Stimulated activated CD8-positive, alpha-beta memory T cell treated with anti-CD3 and anti-CD28 coated beads, Interleukin-2, amount 100 ng/mL, for 48 hours (primary cell): ENCODE results near the gene CCHCR1.

ENCODE experiments used
- DNase-seq, 2 donors: peaks; one replicate each; pipeline ENCODE4 v3.0.0-alpha.2; 2020; ENCODE audit warnings: low read depth in 2 of 2

CCHCR1 gene

DNA sequence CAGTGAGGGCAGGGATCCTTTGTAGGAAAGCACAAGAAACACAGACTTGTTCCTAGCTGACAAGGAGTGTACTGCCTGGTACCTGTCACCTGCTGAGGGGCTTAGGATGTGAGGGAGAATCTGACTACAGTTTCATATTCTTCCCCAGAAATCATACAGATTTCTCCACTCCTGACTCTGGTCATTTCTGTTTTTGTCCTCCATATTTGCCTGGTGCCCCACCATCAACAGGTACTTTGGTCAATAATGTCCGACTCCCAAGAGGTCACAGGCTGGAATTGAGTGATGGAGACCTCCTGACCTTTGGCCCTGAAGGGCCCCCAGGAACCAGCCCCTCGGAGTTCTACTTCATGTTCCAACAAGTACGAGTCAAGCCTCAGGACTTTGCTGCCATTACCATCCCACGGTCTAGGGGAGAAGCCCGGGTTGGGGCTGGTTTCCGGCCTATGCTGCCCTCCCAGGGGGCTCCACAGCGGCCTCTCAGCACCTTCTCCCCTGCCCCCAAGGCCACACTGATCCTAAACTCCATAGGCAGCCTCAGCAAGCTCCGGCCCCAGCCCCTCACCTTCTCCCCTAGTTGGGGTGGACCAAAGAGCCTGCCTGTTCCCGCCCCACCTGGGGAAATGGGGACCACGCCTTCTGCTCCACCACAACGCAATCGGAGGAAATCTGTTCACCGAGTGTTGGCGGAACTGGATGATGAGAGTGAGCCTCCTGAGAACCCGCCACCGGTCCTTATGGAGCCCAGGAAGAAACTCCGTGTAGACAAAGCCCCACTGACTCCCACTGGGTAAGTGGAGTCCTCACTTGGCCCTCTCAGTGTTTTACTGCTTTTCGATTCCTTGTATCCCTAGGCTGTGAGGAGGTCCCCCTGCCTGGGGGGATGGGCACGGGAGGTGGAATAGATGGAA is 3.9 kb upstream of the CCHCR1 start:
- no peak for DNase-seq

GRCh38 chr6:31158863-31159855 is 1.6 kb upstream of the CCHCR1 start:
- peak in 1 of 2 donors; percentile 13 for DNase-seq

- DNase-seq: peak; percentile 96 to 99
Measured at GRCh38 chr6:31158140-31158862, 699 bp upstream of the CCHCR1 start, which contains the start of gene TCF19. Gene TCF19, plus strand, starts transcription at chr6:31158589. Its CDS starts 881 bp downstream, at chr6:31159470.

- DNase-seq: no peak
Measured at GRCh38 chr6:31156641-31157040, 961 bp downstream of the CCHCR1 start.

DNA sequence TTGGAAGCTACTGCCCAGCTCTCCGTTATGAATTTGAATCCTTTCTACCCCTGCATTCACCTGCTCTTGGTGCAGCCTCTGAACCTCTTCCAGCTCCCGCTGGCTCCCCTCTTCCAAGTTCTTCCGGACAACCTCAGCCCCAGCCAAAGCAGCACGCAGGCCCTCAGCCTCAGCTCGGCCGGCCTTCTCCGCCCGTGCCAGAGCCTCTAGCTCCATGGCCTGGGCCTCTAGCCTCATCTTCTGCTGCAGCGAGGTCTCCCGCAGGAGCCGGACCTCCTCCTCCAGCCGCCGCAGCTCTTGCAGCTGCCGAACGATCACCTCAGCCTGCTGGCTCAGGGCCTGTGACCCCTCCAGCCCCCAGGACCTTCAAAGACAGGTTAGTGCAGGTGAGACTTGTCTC is 3.2 kb downstream of the CCHCR1 start:
- no peak for DNase-seq

DNA sequence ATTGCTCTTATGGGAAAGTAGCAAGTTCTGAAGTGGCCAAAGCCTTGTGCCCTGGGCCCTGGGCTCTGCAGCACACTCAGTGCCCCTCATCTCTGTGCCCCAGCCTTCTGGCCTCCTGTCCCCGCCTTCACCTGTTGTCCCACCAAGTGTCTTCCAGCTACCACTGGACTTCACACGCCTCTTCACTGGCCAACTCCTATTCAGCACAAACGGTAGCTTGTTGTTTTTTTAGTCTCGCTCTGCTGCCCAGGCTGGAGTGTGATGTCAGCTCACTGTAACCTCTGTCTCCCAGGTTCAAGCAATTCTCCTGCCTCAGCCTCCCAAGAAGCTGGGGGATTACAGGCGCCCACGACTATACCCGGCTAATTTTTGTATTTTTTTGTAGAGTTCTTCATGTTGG is 4.8 kb downstream of the CCHCR1 start:
- DNase-seq: no peak

DNA sequence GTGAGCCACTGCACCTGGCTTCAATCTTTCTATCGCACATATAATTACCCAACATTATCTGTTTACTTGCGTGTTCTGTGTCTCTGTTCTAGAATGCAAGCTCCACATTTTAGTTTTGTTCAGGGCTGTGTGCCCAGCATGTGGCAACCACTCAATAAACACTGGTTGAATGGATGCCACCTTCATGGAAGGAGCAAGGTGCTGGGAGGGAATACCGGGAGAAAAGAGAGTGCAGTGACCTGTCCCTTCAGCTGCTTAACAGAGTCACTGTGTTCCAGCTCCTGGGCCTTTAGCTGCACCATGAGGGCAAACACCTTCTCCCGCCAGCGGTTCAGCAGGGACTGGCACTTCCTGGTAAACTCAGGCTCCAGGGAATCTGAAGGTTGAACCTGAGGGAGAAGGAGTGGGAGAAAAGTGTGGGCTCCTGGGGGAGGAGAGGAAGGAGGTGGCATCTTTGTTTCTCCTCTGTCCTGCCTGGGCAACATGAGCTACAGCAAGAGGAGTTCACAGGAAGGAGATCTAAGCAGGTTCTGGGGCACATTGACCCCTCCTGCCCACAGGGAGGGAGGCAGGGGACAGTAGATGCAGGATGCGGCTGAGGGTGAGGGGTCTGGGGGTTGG is 7.7 kb downstream of the CCHCR1 start:
- no peak for DNase-seq

- DNase-seq: no peak
Measured at GRCh38 chr6:31145386-31145785, 12.2 kb downstream of the CCHCR1 start.

- no peak for DNase-seq
Measured at GRCh38 chr6:31144970-31145340, 12.6 kb downstream of the CCHCR1 start.

- DNase-seq: no peak
Measured at GRCh38 chr6:31144296-31144969, 13.2 kb downstream of the CCHCR1 start.

DNA sequence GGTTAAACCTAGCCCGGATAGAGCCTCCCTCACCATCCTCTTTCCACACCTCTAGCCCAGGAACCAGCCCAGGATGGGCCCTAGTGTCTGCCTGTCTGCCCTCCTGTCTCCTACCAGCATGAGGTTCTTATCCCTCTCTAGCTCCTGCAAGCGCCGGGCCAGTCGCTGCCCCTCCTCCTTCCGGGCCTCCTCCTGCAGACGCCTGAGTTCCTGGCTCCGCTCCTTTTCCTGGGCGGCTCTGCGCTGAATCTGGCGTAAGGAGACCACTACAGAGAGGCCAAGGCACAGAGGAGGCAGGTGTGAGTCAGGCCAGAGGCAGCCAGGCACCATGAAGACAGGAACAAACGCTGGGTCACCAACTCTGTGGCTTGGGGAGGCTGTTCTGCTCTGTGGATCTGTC is 14.5 kb downstream of the CCHCR1 start:
- DNase-seq: no peak

GRCh38 chr6:31142361-31142761 is 15.2 kb downstream of the CCHCR1 start:
- DNase-seq: no peak

- DNase-seq: no peak
Measured at GRCh38 chr6:31140643-31141042, 17.0 kb downstream of the CCHCR1 start.

DNA sequence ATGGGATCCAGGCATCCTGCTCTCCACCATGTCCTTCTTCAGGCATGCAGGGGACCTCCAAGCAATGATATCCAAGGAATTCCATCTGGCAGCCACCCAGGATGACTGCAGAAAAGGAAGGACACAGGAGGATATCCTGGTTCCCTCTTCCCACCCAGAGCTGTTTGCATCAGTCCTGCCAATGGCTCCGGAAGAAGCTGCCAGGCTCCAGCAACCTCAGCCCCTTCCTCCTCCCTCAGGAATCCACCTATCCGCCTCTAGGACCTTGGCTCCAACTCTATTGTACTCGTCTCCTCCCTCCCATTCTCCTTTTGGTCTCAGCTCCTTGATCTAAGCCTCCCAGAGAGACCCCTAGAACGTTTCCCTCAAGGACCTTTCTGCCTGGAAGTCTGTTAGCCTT is 18.0 kb downstream of the CCHCR1 start:
- no peak for DNase-seq

- no peak for DNase-seq
Measured at GRCh38 chr6:31138982-31139381, 18.6 kb downstream of the CCHCR1 start, which contains the start of gene PSORS1C2. Gene PSORS1C2, minus strand, starts transcription at chr6:31139066. Its CDS starts 40 bp downstream, at chr6:31139026.

- DNase-seq: no peak
Measured at GRCh38 chr6:31135710-31136109, 21.9 kb downstream of the CCHCR1 start.

DNA sequence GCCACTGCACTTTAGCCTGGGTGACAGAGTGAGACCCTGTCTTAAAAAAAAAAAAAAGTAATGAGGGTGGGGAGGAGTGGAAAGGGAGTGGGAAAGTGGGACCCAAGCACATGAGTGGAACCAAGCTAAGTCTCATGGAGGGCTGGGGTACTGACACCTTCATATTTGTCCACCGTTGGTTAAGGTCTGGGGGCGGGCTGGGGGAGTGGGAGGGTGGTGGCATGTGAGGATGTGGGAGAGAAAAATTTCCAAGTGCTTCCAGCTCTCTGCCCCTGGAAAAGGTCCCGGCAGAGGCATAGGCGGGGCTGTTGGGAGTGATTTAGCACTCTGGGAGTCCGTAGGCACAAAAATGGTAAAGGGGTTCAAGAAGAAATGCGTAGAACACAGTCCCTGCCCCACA is 24.8 kb downstream of the CCHCR1 start:
- no peak for DNase-seq

- DNase-seq: no peak
Measured at GRCh38 chr6:31131595-31131994, 26.0 kb downstream of the CCHCR1 start.

GRCh38 chr6:31130751-31131150 is 26.9 kb downstream of the CCHCR1 start:
- no peak for DNase-seq

DNA sequence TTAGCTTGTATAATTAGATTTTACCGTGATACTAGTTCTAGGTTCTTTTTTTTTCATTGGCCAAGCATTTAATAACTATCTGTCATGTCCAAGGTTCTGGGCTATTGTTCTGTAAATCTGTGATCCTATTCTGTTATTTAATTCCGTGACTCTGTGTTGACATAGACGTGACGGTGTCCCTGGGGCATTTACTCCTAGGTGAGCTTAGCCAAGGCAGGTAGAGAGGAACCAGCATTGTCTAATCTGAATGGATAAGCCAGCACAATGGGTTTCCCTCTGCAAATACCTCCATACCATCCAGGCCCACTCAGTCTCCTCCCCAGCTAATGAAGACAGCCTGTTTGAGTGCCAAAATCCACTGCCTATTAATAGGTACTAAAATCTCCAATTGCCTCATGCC is 28.5 kb downstream of the CCHCR1 start:
- no peak for DNase-seq
